Tibial artery (tissue), 4 donors: ENCODE data around the gene WDR27.
A peak's percentile ranks its signal among the peaks of the same experiment; 100 is the strongest.

Source experiments
- DNase-seq, 2 donors: peaks; one replicate each; pipeline ENCODE4 v3.0.0-alpha.2; 2019
- H3K27ac ChIP-seq, 2 donors: fragments of 200-600 bp; sonication (generic) in 1 of 2; 1 replicate in 1 of 2; 2 replicates in 1 of 2; pipeline ENCODE4 v1.5.1; 2018 to 2019; ENCODE audit warnings: mild to moderate bottlenecking in 1 of 2
- H3K27me3 ChIP-seq, 2 donors: fragments of 200-600 bp; sonication (generic) in 1 of 2; one replicate each; pipeline versions ENCODE4 v1.5.1 to v1.6.0; 2016 to 2019
- H3K36me3 ChIP-seq, 3 donors: fragments of 200-600 bp; sonication (generic) in 2 of 3; one replicate each; pipeline ENCODE4 v1.5.1; 2016 to 2019; ENCODE audit warnings: mild to moderate bottlenecking in 2 of 3
- H3K4me1 ChIP-seq, 4 donors: fragments of 200-600 bp; sonication (generic) in 2 of 4; 1 replicate in 3 of 4; 2 replicates in 1 of 4; pipeline ENCODE4 v1.5.1; 2016 to 2019
- H3K4me3 ChIP-seq, 2 donors: fragments of 200-600 bp; sonication (generic) in 1 of 2; 1 replicate in 1 of 2; 2 replicates in 1 of 2; pipeline ENCODE4 v1.5.1; 2018 to 2019; ENCODE audit warnings: mild to moderate bottlenecking in 2 of 2
- H3K9me3 ChIP-seq, 3 donors: fragments of 200-600 bp; sonication (generic) in 1 of 3; one replicate each; pipeline ENCODE4 v1.5.1; 2016 to 2019
- CTCF ChIP-seq, 2 experiments: fragments of 200-600 bp in 1 of 2; fragments of 450-650 bp in 1 of 2; IDR thresholded peaks; one replicate each; pipeline ENCODE4 v1.5.1; 2017 to 2019; ENCODE audit warnings: antibody characterized with exemption in 2 of 2, mild to moderate bottlenecking in 1 of 2, moderate library complexity in 1 of 2
- intact Hi-C: fragments of 100-400 bp; cut with DNase I; formaldehyde crosslinking; loops from one replicate; pipeline ENCODE4 v1.15.0; 2023; ENCODE audit warnings: low total_unique reads

The WDR27 gene

GRCh38 chr6:169701954-169702839 is at the start of gene WDR27, which contains the start of gene C6orf120:
TSS of gene WDR27 (minus strand) at chr6:169702029. CDS start at chr6:169689005, 13,024 bp downstream.
TSS of gene C6orf120 (plus strand) at chr6:169702126. CDS start at chr6:169702460, 334 bp downstream.
- no peaks in the 10 kb centered on the region for H3K9me3 ChIP-seq

GRCh38 chr6:169746556-169746955 is 44.7 kb upstream of the WDR27 start:
- Histone ChIP-seq H3K27me3 (no peaks in the 10 kb centered on the region), H3K9me3 (peaks cover 0 to 7% (median 3%) of the 10 kb centered on the region in 3 donors), H3K36me3 (no peaks in the 10 kb centered on the region), H3K4me1 (peaks cover 0 to 13% (median 6%) of the 10 kb centered on the region in 4 donors), H3K27ac (no peak overlapping the region), H3K4me3 (no peak overlapping the region)
- intact Hi-C loops, result no loop called here
- no peak for DNase-seq
- TF ChIP-seq CTCF (IDR thresholded peaks at IDR 0.05), result no peak

More at GRCh38 chr6:169701954-169702839, at the start of gene WDR27, which contains the start of gene C6orf120:
- intact Hi-C loops, result loop anchor here (2.0 kb wide), 1 partner anchor 21 kb away; no protein-coding TSS in a partner anchor
- peak within 1 kb of the TSS; percentile 77 to 85 for H3K4me3 ChIP-seq
- H3K27me3 ChIP-seq, result no peaks in the 10 kb centered on the region
- peaks cover 0 to 8% (median under 1%) of the 10 kb centered on the region in 3 donors for H3K36me3 ChIP-seq
- peaks cover 5 to 43% (median 32%) of the 10 kb centered on the region in 4 donors for H3K4me1 ChIP-seq
- peak; percentile 96 to 97 for DNase-seq
- TF ChIP-seq CTCF (IDR thresholded peaks at IDR 0.05), result no peak
- H3K27ac ChIP-seq, result peak within 1 kb of the TSS; percentile 89 to 99

- Histone ChIP-seq H3K9me3 (peaks cover 0 to 7% (median 3%) of the 10 kb centered on the region in 3 donors), H3K27me3 (no peaks in the 10 kb centered on the region), H3K27ac (no peak overlapping the region), H3K4me1 (peaks cover 0 to 7% (median 4%) of the 10 kb centered on the region in 4 donors), H3K4me3 (no peak overlapping the region), H3K36me3 (no peaks in the 10 kb centered on the region)
- intact Hi-C loops, result no loop called here
- no peak for TF ChIP-seq CTCF (IDR thresholded peaks at IDR 0.05)
- DNase-seq, result no peak
Observed at GRCh38 chr6:169745405-169745804, 43.6 kb upstream of the WDR27 start.

GRCh38 chr6:169741344-169741743 is 39.5 kb upstream of the WDR27 start:
- no peaks in the 10 kb centered on the region for H3K36me3 ChIP-seq
- H3K27ac ChIP-seq, result no peak overlapping the region
- no peak for DNase-seq
- H3K27me3 ChIP-seq, result no peaks in the 10 kb centered on the region
- no peak overlapping the region for H3K4me3 ChIP-seq
- no peaks in the 10 kb centered on the region for H3K4me1 ChIP-seq
- no peak for TF ChIP-seq CTCF (IDR thresholded peaks at IDR 0.05)
- H3K9me3 ChIP-seq, result peaks cover 0 to 7% (median 3%) of the 10 kb centered on the region in 3 donors
- intact Hi-C loops, result no loop called here

- no peak overlapping the region for H3K4me3 ChIP-seq
- no peak overlapping the region for H3K27ac ChIP-seq
- H3K36me3 ChIP-seq, result no peaks in the 10 kb centered on the region
- no peaks in the 10 kb centered on the region for H3K4me1 ChIP-seq
- no peak for TF ChIP-seq CTCF (IDR thresholded peaks at IDR 0.05)
- no peaks in the 10 kb centered on the region for H3K9me3 ChIP-seq
- no peak for DNase-seq
- H3K27me3 ChIP-seq, result no peaks in the 10 kb centered on the region
- intact Hi-C loops, result no loop called here
Observed at GRCh38 chr6:169738976-169739529, 37.2 kb upstream of the WDR27 start.
